DND-41 (cell line): ENCODE data around the gene ITPR2.

Source experiments
- EZH2 ChIP-seq: IDR thresholded peaks from 3 replicates; pipeline ENCODE4 v1.6.1; 2012; ENCODE audit warnings: borderline replicate concordance, low read depth, mild to moderate bottlenecking, moderate library complexity, low read length, inconsistent platforms; ENCODE audit not compliant: severe bottlenecking
- TF ChIP-seq, protein P1 (sequence below): IDR thresholded peaks from 2 replicates; pipeline ENCODE4 v1.5.1; 2012; ENCODE audit warnings: borderline replicate concordance, low read length, moderate library complexity, mild to moderate bottlenecking; ENCODE audit not compliant: poor library complexity, severe bottlenecking; ENCODE audit errors: extremely low read depth

DNA sequence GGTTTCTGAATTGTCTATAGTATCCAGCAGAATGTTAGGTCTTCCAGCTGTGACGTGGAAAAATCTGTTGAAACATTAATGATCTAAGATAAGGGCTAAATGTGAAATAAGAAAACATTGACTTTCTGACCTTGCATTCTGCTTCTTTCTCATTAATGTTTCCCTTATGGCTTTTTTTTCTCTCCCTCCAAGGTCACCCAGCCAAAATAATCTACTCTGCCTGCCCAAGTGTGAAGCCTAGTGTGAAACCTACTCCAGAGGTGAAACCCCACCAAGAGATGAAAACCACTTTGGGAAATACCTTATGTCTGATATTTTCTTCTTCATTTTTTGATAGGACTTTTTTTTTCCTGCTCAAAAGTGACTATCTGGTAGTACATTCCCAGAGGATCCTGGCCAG, 529.6 kb downstream of the ITPR2 start:
- TF ChIP-seq, protein P1, sequence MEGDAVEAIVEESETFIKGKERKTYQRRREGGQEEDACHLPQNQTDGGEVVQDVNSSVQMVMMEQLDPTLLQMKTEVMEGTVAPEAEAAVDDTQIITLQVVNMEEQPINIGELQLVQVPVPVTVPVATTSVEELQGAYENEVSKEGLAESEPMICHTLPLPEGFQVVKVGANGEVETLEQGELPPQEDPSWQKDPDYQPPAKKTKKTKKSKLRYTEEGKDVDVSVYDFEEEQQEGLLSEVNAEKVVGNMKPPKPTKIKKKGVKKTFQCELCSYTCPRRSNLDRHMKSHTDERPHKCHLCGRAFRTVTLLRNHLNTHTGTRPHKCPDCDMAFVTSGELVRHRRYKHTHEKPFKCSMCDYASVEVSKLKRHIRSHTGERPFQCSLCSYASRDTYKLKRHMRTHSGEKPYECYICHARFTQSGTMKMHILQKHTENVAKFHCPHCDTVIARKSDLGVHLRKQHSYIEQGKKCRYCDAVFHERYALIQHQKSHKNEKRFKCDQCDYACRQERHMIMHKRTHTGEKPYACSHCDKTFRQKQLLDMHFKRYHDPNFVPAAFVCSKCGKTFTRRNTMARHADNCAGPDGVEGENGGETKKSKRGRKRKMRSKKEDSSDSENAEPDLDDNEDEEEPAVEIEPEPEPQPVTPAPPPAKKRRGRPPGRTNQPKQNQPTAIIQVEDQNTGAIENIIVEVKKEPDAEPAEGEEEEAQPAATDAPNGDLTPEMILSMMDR: no peak
- TF ChIP-seq EZH2: no peak
